Body of pancreas (tissue), 4 donors: ENCODE results near the gene KDM1B.

ENCODE experiments used
- CTCF ChIP-seq, 7 experiments: fragments of 450-650 bp in 4 of 7; fragments of 200-600 bp in 3 of 7; sonication (generic) in 3 of 7; IDR thresholded peaks; one replicate each; pipeline ENCODE4 v1.5.1; 2016 to 2019; ENCODE audit warnings: antibody characterized with exemption in 7 of 7
- POLR2A ChIP-seq, 3 donors: fragments of 450-650 bp; IDR thresholded peaks; one replicate each; pipeline ENCODE4 v1.6.1; 2016; ENCODE audit warnings: antibody characterized with exemption in 3 of 3, mild to moderate bottlenecking in 2 of 3

GRCh38 chr6:18161431-18161830, 6.2 kb downstream of the KDM1B start:
- TF ChIP-seq POLR2A (IDR thresholded peaks at IDR 0.05) (no peak), CTCF (IDR thresholded peaks at IDR 0.05) (no peak)
